22Rv1 (cell line): ENCODE measurements around the gene TMEM91.

Experiments used
- H3K27ac ChIP-seq: fragments of 450-650 bp; 2 replicates; pipeline ENCODE4 v1.5.1; 2017
- ZFX ChIP-seq: fragments of 450-650 bp; IDR thresholded peaks from 2 replicates; pipeline ENCODE4 v1.6.1; 2017; ENCODE audit warnings: antibody characterized with exemption, borderline replicate concordance
- TF ChIP-seq, protein P1 (sequence below): fragments of 450-650 bp; IDR thresholded peaks from 2 replicates; pipeline ENCODE4 v1.5.1; 2017; ENCODE audit warnings: mild to moderate bottlenecking

TMEM91 gene

DNA sequence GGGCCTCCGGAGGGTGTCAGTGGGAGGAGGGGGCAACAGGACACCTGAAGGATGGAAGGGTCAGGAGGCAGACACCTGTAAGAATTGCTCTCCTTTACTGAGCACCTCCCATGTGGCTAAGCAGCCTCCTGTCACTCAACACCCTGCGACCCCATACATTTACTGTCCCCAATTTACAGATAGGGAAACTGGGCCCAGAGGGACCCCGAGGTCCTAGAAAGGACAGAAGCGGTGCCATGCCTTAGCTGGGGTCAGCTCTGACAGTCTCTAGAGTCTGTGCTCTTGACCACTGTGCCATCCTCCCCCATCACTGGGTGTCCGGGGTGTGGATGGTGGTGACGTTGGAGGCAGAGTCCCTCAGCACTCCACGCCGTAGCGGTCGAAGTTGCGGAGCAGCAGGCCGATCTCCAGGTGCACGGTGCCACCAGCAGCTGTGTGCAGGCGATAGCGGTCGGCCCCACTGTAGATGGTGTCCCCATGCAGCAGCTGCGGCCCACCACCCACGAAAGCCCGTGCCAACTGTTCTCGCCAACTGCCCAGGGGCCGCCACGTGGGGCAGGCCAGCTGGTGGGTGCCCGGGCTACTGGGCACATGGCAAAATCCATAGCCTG is 21.9 kb upstream of the TMEM91 start:
- no peak overlapping the region for H3K27ac ChIP-seq

GRCh38 chr19:41355035-41355434 is 21.3 kb upstream of the TMEM91 start:
- no peak overlapping the region for H3K27ac ChIP-seq
- no peak for TF ChIP-seq ZFX

More for the DNA sequence above, 21.9 kb upstream of the TMEM91 start:
- TF ChIP-seq ZFX, result no peak
- TF ChIP-seq, protein P1, sequence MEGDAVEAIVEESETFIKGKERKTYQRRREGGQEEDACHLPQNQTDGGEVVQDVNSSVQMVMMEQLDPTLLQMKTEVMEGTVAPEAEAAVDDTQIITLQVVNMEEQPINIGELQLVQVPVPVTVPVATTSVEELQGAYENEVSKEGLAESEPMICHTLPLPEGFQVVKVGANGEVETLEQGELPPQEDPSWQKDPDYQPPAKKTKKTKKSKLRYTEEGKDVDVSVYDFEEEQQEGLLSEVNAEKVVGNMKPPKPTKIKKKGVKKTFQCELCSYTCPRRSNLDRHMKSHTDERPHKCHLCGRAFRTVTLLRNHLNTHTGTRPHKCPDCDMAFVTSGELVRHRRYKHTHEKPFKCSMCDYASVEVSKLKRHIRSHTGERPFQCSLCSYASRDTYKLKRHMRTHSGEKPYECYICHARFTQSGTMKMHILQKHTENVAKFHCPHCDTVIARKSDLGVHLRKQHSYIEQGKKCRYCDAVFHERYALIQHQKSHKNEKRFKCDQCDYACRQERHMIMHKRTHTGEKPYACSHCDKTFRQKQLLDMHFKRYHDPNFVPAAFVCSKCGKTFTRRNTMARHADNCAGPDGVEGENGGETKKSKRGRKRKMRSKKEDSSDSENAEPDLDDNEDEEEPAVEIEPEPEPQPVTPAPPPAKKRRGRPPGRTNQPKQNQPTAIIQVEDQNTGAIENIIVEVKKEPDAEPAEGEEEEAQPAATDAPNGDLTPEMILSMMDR, result no peak

GRCh38 chr19:41355802-41356201 is 20.5 kb upstream of the TMEM91 start:
- no peak overlapping the region for H3K27ac ChIP-seq
- TF ChIP-seq ZFX, result no peak
- TF ChIP-seq, protein P1, result no peak

- no peak overlapping the region for H3K27ac ChIP-seq
- no peak for TF ChIP-seq ZFX
- TF ChIP-seq, protein P1, result no peak
Measured at GRCh38 chr19:41356984-41357739, 19.2 kb upstream of the TMEM91 start.

GRCh38 chr19:41357746-41358145 is 18.6 kb upstream of the TMEM91 start:
- TF ChIP-seq ZFX, result no peak
- TF ChIP-seq, protein P1, result no peak
- H3K27ac ChIP-seq, result no peak overlapping the region

- TF ChIP-seq, protein P1, result no peak
- TF ChIP-seq ZFX, result no peak
- H3K27ac ChIP-seq, result no peak overlapping the region
Measured at GRCh38 chr19:41359741-41360140, 16.6 kb upstream of the TMEM91 start.

GRCh38 chr19:41362143-41362847 is 14.0 kb upstream of the TMEM91 start:
- H3K27ac ChIP-seq, result no peak overlapping the region
- TF ChIP-seq, protein P1, result no peak
- no peak for TF ChIP-seq ZFX
